OCI-LY1 (cell line): ENCODE results near the gene RASGRF2.

ENCODE experiments used
- EZH2 ChIP-seq: fragments of 200-600 bp; sonication (generic), shearing (Covaris generic); IDR thresholded peaks from 2 replicates; pipeline ENCODE4 v1.8.0; 2017; ENCODE audit warnings: borderline replicate concordance, mixed run types, mild to moderate bottlenecking, antibody characterized with exemption, low read length, moderate library complexity, mixed read lengths
- TF ChIP-seq, protein P1 (sequence below): fragments of 200-600 bp; sonication (generic), shearing (Covaris generic); IDR thresholded peaks from 2 replicates; pipeline ENCODE4 v1.5.1; 2017; ENCODE audit warnings: mild to moderate bottlenecking, antibody characterized with exemption, low read length, moderate library complexity, mixed read lengths

DNA sequence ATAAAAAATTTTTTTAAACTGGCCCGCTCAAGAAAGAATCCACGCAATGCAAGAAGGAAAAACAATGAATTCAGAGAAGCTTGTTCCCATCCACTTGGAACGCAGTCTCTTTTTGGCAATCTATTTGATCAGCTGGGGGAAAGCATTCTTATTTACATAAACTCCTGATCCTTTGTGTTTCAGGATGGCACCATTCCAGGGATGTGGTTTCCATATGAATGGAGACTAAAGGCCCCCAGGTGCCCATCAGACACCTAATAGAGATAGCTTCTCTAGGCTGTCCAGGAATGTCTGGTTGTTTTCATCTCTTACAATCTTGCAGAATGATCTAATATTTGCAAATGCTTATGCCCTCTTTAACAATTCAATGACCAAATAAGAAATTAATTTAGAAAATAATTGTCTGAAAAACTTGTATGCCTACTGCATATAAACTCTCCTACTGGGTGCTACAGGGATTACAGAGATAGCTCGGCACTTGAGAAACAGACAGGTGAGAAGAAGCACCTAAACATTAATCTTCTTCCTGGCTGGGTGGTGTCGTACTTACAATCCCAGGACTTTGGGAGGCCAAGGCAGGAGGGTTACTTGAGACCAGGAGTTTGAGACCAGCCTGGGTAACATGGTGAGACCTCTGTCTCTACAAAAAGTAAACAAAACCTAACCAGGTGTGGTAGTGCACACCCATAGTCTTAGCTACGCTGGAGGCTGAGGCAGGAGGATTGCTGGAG is 3.0 kb upstream of the RASGRF2 start:
- TF ChIP-seq, protein P1, sequence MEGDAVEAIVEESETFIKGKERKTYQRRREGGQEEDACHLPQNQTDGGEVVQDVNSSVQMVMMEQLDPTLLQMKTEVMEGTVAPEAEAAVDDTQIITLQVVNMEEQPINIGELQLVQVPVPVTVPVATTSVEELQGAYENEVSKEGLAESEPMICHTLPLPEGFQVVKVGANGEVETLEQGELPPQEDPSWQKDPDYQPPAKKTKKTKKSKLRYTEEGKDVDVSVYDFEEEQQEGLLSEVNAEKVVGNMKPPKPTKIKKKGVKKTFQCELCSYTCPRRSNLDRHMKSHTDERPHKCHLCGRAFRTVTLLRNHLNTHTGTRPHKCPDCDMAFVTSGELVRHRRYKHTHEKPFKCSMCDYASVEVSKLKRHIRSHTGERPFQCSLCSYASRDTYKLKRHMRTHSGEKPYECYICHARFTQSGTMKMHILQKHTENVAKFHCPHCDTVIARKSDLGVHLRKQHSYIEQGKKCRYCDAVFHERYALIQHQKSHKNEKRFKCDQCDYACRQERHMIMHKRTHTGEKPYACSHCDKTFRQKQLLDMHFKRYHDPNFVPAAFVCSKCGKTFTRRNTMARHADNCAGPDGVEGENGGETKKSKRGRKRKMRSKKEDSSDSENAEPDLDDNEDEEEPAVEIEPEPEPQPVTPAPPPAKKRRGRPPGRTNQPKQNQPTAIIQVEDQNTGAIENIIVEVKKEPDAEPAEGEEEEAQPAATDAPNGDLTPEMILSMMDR: no peak
- TF ChIP-seq EZH2: no peak
